B cell (primary cell): Measurements from ENCODE around the gene SLIT3.

Experiments
- EZH2 ChIP-seq: IDR thresholded peaks from 2 replicates; pipeline ENCODE4 v1.6.1; 2012; ENCODE audit warnings: borderline replicate concordance, low read depth, mild to moderate bottlenecking, moderate library complexity, low read length; ENCODE audit not compliant: insufficient read depth, poor library complexity, severe bottlenecking
- TF ChIP-seq, protein P1 (sequence below): fragments of 200-600 bp; IDR thresholded peaks from one replicate; pipeline ENCODE4 v1.8.0; 2022; ENCODE audit warnings: antibody characterized with exemption, mild to moderate bottlenecking

DNA sequence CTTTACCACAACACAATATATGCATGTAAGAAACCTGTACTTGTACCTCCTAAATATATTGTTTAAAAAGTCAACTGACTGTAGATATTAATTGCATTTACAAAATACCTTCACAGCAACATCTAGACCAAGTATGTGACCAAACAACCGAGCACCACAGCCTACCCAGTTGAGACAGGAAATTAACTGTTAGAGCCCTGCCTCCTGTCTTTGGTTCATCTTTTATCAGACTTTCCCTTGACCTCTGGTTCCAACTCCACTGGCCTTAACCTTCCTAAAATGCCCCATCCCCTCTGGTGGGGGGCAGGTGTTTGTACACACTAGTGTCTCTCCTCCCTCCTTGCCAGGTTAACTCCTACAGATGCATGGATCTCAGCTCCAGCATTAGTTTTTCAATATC, 566.8 kb downstream of the SLIT3 start:
- TF ChIP-seq, protein P1, sequence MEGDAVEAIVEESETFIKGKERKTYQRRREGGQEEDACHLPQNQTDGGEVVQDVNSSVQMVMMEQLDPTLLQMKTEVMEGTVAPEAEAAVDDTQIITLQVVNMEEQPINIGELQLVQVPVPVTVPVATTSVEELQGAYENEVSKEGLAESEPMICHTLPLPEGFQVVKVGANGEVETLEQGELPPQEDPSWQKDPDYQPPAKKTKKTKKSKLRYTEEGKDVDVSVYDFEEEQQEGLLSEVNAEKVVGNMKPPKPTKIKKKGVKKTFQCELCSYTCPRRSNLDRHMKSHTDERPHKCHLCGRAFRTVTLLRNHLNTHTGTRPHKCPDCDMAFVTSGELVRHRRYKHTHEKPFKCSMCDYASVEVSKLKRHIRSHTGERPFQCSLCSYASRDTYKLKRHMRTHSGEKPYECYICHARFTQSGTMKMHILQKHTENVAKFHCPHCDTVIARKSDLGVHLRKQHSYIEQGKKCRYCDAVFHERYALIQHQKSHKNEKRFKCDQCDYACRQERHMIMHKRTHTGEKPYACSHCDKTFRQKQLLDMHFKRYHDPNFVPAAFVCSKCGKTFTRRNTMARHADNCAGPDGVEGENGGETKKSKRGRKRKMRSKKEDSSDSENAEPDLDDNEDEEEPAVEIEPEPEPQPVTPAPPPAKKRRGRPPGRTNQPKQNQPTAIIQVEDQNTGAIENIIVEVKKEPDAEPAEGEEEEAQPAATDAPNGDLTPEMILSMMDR: no peak
- TF ChIP-seq EZH2: no peak
